ENCODE data around the gene ZFR.
"Not testable (repeated sequence)": the region's sequence is repeated elsewhere in the genome, so short reads cannot be mapped to it uniquely, and the experiment has no call there.

Gene ZFR

GRCh38 chr5:32405507-32405906 is 39.0 kb downstream of the ZFR start:
- Mint-ChIP-seq H3K4me3 (no peak overlapping the region), H3K9me3 (ENCODE audit: low read depth) (no peaks in the 10 kb centered on the region), H3K4me1 (ENCODE audit: low read depth) (no peaks in the 10 kb centered on the region), H3K27me3 (no peaks in the 10 kb centered on the region), H3K36me3 (peaks cover 12% of the 10 kb centered on the region), H3K27ac (peak overlapping the region; percentile 25)

GRCh38 chr5:32403760-32404159 is 40.8 kb downstream of the ZFR start:
- Mint-ChIP-seq H3K4me1 (ENCODE audit: low read depth) (no peaks in the 10 kb centered on the region), H3K27ac (no peak overlapping the region), H3K27me3 (no peaks in the 10 kb centered on the region), H3K9me3 (ENCODE audit: low read depth) (no peaks in the 10 kb centered on the region), H3K36me3 (peaks cover 11% of the 10 kb centered on the region), H3K4me3 (no peak overlapping the region)

GRCh38 chr5:32400401-32400800 is 44.1 kb downstream of the ZFR start:
- Mint-ChIP-seq H3K27me3 (no peaks in the 10 kb centered on the region), H3K27ac (no peak overlapping the region), H3K36me3 (peaks cover 9% of the 10 kb centered on the region), H3K4me1 (ENCODE audit: low read depth) (no peaks in the 10 kb centered on the region), H3K9me3 (ENCODE audit: low read depth) (no peaks in the 10 kb centered on the region), H3K4me3 (no peak overlapping the region)

GRCh38 chr5:32398754-32399153 is 45.8 kb downstream of the ZFR start:
- H3K27me3 Mint-ChIP-seq; H3K4me1 Mint-ChIP-seq (ENCODE audit: low read depth); H3K27ac Mint-ChIP-seq; H3K4me3 Mint-ChIP-seq; H3K9me3 Mint-ChIP-seq (ENCODE audit: low read depth): not testable (repeated sequence)
- peaks cover 11% of the 10 kb centered on the region for H3K36me3 Mint-ChIP-seq

- Mint-ChIP-seq H3K9me3 (ENCODE audit: low read depth) (no peaks in the 10 kb centered on the region), H3K36me3 (peaks cover 6% of the 10 kb centered on the region), H3K4me1 (ENCODE audit: low read depth) (no peaks in the 10 kb centered on the region), H3K27ac (no peak overlapping the region), H3K27me3 (no peaks in the 10 kb centered on the region), H3K4me3 (no peak overlapping the region)
These were observed 49.6 kb downstream of the ZFR start for GRCh38 chr5:32394981-32395380.

- peaks cover 6% of the 10 kb centered on the region for H3K36me3 Mint-ChIP-seq
- no peak overlapping the region for H3K27ac Mint-ChIP-seq
- no peak overlapping the region for H3K4me3 Mint-ChIP-seq
- H3K9me3 Mint-ChIP-seq (ENCODE audit: low read depth): no peaks in the 10 kb centered on the region
- no peaks in the 10 kb centered on the region for H3K27me3 Mint-ChIP-seq
- H3K4me1 Mint-ChIP-seq (ENCODE audit: low read depth): no peaks in the 10 kb centered on the region
These were observed 52.5 kb downstream of the ZFR start for GRCh38 chr5:32392039-32392438.

- Mint-ChIP-seq H3K36me3 (peaks cover 4% of the 10 kb centered on the region), H3K27me3 (no peaks in the 10 kb centered on the region), H3K4me3 (no peak overlapping the region), H3K9me3 (ENCODE audit: low read depth) (no peaks in the 10 kb centered on the region), H3K27ac (no peak overlapping the region), H3K4me1 (ENCODE audit: low read depth) (no peaks in the 10 kb centered on the region)
These were observed 53.5 kb downstream of the ZFR start for GRCh38 chr5:32390819-32391591.

- H3K27ac Mint-ChIP-seq: peak overlapping the region; percentile 74
- H3K27me3 Mint-ChIP-seq: no peaks in the 10 kb centered on the region
- H3K9me3 Mint-ChIP-seq (ENCODE audit: low read depth): no peaks in the 10 kb centered on the region
- H3K4me3 Mint-ChIP-seq: no peak overlapping the region
- no peaks in the 10 kb centered on the region for H3K4me1 Mint-ChIP-seq (ENCODE audit: low read depth)
- peaks cover 2% of the 10 kb centered on the region for H3K36me3 Mint-ChIP-seq
These were observed 56.0 kb downstream of the ZFR start for GRCh38 chr5:32388432-32389129.

GRCh38 chr5:32387841-32388240 is 56.7 kb downstream of the ZFR start:
- Mint-ChIP-seq H3K4me1 (ENCODE audit: low read depth) (no peaks in the 10 kb centered on the region), H3K27me3 (no peaks in the 10 kb centered on the region), H3K9me3 (ENCODE audit: low read depth) (no peaks in the 10 kb centered on the region), H3K27ac (no peak overlapping the region), H3K4me3 (no peak overlapping the region), H3K36me3 (peaks cover 2% of the 10 kb centered on the region)

GRCh38 chr5:32387211-32387610 is 57.3 kb downstream of the ZFR start:
- Mint-ChIP-seq H3K27me3 (no peaks in the 10 kb centered on the region), H3K9me3 (ENCODE audit: low read depth) (no peaks in the 10 kb centered on the region), H3K4me1 (ENCODE audit: low read depth) (no peaks in the 10 kb centered on the region), H3K27ac (no peak overlapping the region), H3K36me3 (peaks cover 2% of the 10 kb centered on the region), H3K4me3 (no peak overlapping the region)

- Mint-ChIP-seq H3K4me1 (ENCODE audit: low read depth) (no peaks in the 10 kb centered on the region), H3K27me3 (no peaks in the 10 kb centered on the region), H3K36me3 (peaks cover 5% of the 10 kb centered on the region), H3K4me3 (no peak overlapping the region), H3K9me3 (ENCODE audit: low read depth) (no peaks in the 10 kb centered on the region), H3K27ac (no peak overlapping the region)
These were observed 59.9 kb downstream of the ZFR start for GRCh38 chr5:32384621-32385020.

- Mint-ChIP-seq H3K27me3 (no peaks in the 10 kb centered on the region), H3K9me3 (ENCODE audit: low read depth) (no peaks in the 10 kb centered on the region), H3K36me3 (peaks cover 5% of the 10 kb centered on the region), H3K27ac (no peak overlapping the region), H3K4me3 (no peak overlapping the region), H3K4me1 (ENCODE audit: low read depth) (no peaks in the 10 kb centered on the region)
These were observed 61.0 kb downstream of the ZFR start for GRCh38 chr5:32383586-32383985.

GRCh38 chr5:32383065-32383464 is 61.5 kb downstream of the ZFR start:
- no peaks in the 10 kb centered on the region for H3K4me1 Mint-ChIP-seq (ENCODE audit: low read depth)
- H3K9me3 Mint-ChIP-seq (ENCODE audit: low read depth): no peaks in the 10 kb centered on the region
- H3K27me3 Mint-ChIP-seq: no peaks in the 10 kb centered on the region
- no peak overlapping the region for H3K27ac Mint-ChIP-seq
- no peak overlapping the region for H3K4me3 Mint-ChIP-seq
- peaks cover 5% of the 10 kb centered on the region for H3K36me3 Mint-ChIP-seq

- no peaks in the 10 kb centered on the region for H3K27me3 Mint-ChIP-seq
- no peaks in the 10 kb centered on the region for H3K4me1 Mint-ChIP-seq (ENCODE audit: low read depth)
- no peak overlapping the region for H3K4me3 Mint-ChIP-seq
- H3K36me3 Mint-ChIP-seq: peaks cover 7% of the 10 kb centered on the region
- H3K27ac Mint-ChIP-seq: no peak overlapping the region
- H3K9me3 Mint-ChIP-seq (ENCODE audit: low read depth): no peaks in the 10 kb centered on the region
These were observed 65.1 kb downstream of the ZFR start for GRCh38 chr5:32379421-32379820.

GRCh38 chr5:32378966-32379365 is 65.6 kb downstream of the ZFR start:
- H3K27me3 Mint-ChIP-seq: no peaks in the 10 kb centered on the region
- H3K36me3 Mint-ChIP-seq: peaks cover 7% of the 10 kb centered on the region
- H3K4me3 Mint-ChIP-seq: no peak overlapping the region
- no peaks in the 10 kb centered on the region for H3K4me1 Mint-ChIP-seq (ENCODE audit: low read depth)
- H3K27ac Mint-ChIP-seq: no peak overlapping the region
- no peaks in the 10 kb centered on the region for H3K9me3 Mint-ChIP-seq (ENCODE audit: low read depth)
